Thoracic aorta endothelial cell (primary cell): ENCODE measurements around the gene AVL9. TPM values are rescaled to one million over a fixed set of nuclear protein-coding genes. Genes with fewer than 3 reads are reported as not detected.

Source experiments
- total RNA-seq: library from RNA; depleted of rRNA; stranded (reverse); fragments of >200 nt; gene quantifications from 2 replicates; pipeline ENCODE4 v1.2.3, GENCODE V29; 2012

Gene AVL9
- 44.7 and 52.0 TPM in 2 replicates for total RNA-seq

DNA sequence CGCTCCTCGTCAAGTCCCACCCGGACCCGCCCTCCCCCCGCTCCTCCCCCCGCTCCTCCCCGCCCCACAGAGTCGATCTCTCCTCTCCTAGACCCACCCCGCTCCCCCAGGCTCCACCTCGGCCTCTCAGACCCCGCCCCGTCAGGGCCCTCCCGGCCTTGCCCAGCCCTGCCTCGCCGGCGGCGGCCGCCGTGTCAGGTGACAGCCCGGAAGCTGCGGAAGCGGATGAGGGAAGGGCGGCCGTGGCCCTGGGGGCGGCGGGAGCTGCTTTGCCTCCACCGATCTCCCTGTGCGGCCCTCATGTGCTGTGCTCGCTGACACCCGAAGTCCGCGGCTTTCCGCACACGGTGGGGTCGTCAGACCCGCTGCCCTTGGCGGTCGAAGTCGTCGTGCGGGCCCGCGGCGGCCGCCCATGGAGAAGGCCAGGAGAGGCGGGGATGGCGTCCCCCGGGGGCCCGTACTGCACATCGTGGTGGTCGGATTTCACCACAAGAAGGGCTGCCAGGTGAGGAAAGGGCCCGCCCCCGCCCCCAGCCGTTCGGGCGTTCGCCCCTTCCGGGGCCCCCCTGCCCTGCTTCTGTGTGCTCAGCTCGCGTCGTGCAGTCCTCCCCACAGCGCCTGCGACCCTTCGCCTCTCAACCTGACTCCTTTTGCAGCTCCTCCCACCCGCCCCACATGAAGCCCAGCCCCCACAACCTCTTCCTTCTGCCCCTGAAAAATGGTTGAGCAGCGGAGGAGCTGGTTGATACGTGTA lies at the start of gene AVL9:
Gene AVL9 (plus strand): TSS at position 192 of the 754 bp plus-strand sequence. CDS start 221 bp downstream, at position 413.

DNA sequence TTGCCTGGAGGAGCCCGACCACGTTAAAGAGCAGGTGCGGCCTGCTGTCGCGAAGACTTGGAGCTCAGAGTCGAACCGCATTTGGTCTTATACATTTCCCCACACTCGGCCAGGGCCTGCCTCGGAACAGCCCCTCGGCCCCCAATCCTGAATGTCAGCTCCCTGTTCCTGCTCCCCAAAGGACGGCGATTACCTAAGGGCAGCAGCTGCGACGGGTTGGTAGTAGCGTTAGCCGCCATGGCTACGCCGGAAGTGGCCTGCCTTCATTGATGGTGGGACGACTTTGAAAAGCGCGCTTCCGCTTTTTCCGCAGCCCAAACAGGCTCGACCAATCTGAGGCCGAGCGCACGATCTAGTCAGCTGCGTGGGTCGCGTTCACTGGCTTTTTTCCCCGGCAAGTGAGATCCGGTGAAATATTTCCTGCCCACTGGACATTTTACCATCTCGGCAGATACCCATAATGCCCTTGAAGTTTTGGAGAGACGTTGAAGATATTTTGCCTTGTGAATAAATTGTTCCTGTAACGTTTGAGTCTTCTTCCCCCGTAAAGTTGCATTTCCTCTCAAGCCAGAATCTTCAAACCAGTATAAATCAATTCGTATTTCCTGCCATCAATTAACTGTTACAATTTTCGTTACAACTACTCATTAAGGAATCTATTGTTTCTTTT lies 5.0 kb upstream of the AVL9 start, which contains the start of gene LSM5:
Gene LSM5 (minus strand): TSS at position 254 of the 670 bp plus-strand sequence. CDS start 15 bp downstream, at position 239.

Other genes with a start within 250 kb of the AVL9 start
- 44.4 and 47.7 TPM in 2 replicates for gene LSM5, start 5.1 kb upstream of the AVL9 start, total RNA-seq